ENCODE data around the gene MAN1B1. TPM values are rescaled to one million over a fixed set of nuclear protein-coding genes. Genes with fewer than 3 reads are reported as not detected.

The MAN1B1 gene
- polyA plus RNA-seq, 1 donor (not counting 4 experiments of a cell fraction or from before 2014, with no cell fraction given): 34.3 TPM

GRCh38 chr9:137065336-137065967, 21.3 kb upstream of the MAN1B1 start:
- H3K9ac ChIP-seq (ENCODE audit: control insufficient read depth, extremely low read depth, insufficient read depth, low read length): no peak overlapping the region
- no peak overlapping the region for H3K4me3 ChIP-seq (ENCODE audit: control insufficient read depth in 2 of 3, extremely low read depth in 1 of 3, insufficient read depth in 2 of 3, low read depth in 1 of 3, low read length in 3 of 3)
- TF ChIP-seq, protein P1, sequence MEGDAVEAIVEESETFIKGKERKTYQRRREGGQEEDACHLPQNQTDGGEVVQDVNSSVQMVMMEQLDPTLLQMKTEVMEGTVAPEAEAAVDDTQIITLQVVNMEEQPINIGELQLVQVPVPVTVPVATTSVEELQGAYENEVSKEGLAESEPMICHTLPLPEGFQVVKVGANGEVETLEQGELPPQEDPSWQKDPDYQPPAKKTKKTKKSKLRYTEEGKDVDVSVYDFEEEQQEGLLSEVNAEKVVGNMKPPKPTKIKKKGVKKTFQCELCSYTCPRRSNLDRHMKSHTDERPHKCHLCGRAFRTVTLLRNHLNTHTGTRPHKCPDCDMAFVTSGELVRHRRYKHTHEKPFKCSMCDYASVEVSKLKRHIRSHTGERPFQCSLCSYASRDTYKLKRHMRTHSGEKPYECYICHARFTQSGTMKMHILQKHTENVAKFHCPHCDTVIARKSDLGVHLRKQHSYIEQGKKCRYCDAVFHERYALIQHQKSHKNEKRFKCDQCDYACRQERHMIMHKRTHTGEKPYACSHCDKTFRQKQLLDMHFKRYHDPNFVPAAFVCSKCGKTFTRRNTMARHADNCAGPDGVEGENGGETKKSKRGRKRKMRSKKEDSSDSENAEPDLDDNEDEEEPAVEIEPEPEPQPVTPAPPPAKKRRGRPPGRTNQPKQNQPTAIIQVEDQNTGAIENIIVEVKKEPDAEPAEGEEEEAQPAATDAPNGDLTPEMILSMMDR (optimal IDR thresholded peaks at IDR 0.05 in 1 of 3, IDR thresholded peaks at IDR 0.05 in 1 of 3, conservative IDR thresholded peaks at IDR 0.05 in 1 of 3; ENCODE audit: extremely low read depth in 1 of 3, insufficient read depth in 2 of 3, low read length in 3 of 3): no peak
- TF ChIP-seq EZH2 (IDR thresholded peaks at IDR 0.05; ENCODE audit: low read length): no peak
- no peaks in the 10 kb centered on the region for H3K36me3 ChIP-seq (ENCODE audit: control insufficient read depth in 2 of 2, extremely low read depth in 1 of 2, insufficient read depth in 2 of 2, low read length in 2 of 2)
- H3K9me3 ChIP-seq (ENCODE audit: control insufficient read depth, low read depth, low read length): no peaks in the 10 kb centered on the region
- peaks cover 22% of the 10 kb centered on the region for H3K4me1 ChIP-seq (ENCODE audit: control insufficient read depth, extremely low read depth, insufficient read depth, low read length)
- H2AFZ ChIP-seq (ENCODE audit: control insufficient read depth, low read length): no peak overlapping the region
- H4K20me1 ChIP-seq (ENCODE audit: control insufficient read depth, extremely low read depth, insufficient read depth, low read length): no peaks in the 10 kb centered on the region
- H3K9me1 ChIP-seq (ENCODE audit: control insufficient read depth, extremely low read depth, insufficient read depth, low read length): no peaks in the 10 kb centered on the region
- dilution Hi-C loops (cut with MboI; ENCODE audit: extremely low pct_ligation_motif_present, low sequenced_read_pairs): no loop called here
- H3K4me2 ChIP-seq (ENCODE audit: control insufficient read depth, extremely low read depth, insufficient read depth, low read depth, low read length): no peak overlapping the region
- H3K27ac ChIP-seq (ENCODE audit: control insufficient read depth, insufficient read depth, low read length): no peak overlapping the region
- H3K79me2 ChIP-seq (ENCODE audit: control insufficient read depth, insufficient read depth, low read length): no peaks in the 10 kb centered on the region
- FAIRE-seq: no peak
- no peak for DNase-seq (ENCODE audit: low read depth, low spot score)
- H3K27me3 ChIP-seq (ENCODE audit: control insufficient read depth, extremely low read depth, insufficient read depth, low read length): no peaks in the 10 kb centered on the region

DNA sequence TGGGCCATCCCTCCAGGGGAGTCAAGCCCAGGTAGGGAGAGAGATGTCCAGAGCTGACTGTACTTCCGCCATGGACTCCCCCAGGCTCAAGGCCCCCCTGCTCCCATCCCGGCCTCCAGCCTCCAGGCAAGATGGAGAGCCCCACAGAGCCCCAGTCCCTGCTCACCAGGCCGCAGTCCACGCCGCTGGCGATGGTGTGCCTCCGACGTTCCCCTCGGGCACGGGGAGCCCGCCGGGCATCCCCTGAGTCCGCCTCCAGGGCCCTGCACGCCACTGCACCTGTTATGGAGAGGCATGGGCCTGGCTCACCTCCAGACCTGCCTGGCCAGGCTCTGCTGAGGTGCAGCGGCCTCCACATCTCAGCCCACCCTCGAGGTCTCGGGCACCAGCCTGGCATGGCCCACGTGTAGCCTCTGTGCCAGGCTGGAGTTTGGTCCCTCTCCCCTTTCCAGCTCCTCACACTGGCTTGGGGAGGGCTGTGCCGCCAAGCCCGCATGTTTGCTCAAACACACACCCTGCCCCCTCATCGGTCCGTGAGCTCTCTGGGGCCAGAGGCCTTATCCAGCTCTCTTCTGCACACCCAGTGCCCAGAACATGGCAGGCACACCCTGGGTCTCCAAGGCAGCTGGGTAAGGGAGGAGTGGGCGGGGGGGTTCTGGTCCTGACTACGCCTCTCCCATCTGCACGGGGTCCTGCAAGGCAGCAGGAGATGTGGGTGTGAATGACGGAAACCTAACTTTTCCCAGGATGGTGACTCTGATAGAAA, 20.5 kb upstream of the MAN1B1 start:
- dilution Hi-C loops (cut with MboI; ENCODE audit: extremely low pct_ligation_motif_present, low sequenced_read_pairs): no loop called here
- Histone ChIP-seq H3K4me2 (ENCODE audit: control insufficient read depth, extremely low read depth, insufficient read depth, low read depth, low read length) (no peak overlapping the region), H3K4me1 (ENCODE audit: control insufficient read depth, extremely low read depth, insufficient read depth, low read length) (peaks cover 22% of the 10 kb centered on the region)

More for the DNA sequence above, 20.5 kb upstream of the MAN1B1 start:
- Histone ChIP-seq H3K27ac (ENCODE audit: control insufficient read depth, insufficient read depth, low read length) (no peak overlapping the region), H3K27me3 (ENCODE audit: control insufficient read depth, extremely low read depth, insufficient read depth, low read length) (no peaks in the 10 kb centered on the region), H3K79me2 (ENCODE audit: control insufficient read depth, insufficient read depth, low read length) (no peaks in the 10 kb centered on the region), H3K9me1 (ENCODE audit: control insufficient read depth, extremely low read depth, insufficient read depth, low read length) (no peaks in the 10 kb centered on the region), H3K9ac (ENCODE audit: control insufficient read depth, extremely low read depth, insufficient read depth, low read length) (no peak overlapping the region), H4K20me1 (ENCODE audit: control insufficient read depth, extremely low read depth, insufficient read depth, low read length) (no peaks in the 10 kb centered on the region), H3K36me3 (ENCODE audit: control insufficient read depth in 2 of 2, extremely low read depth in 1 of 2, insufficient read depth in 2 of 2, low read length in 2 of 2) (no peaks in the 10 kb centered on the region), H3K4me3 (ENCODE audit: control insufficient read depth in 2 of 3, extremely low read depth in 1 of 3, insufficient read depth in 2 of 3, low read depth in 1 of 3, low read length in 3 of 3) (no peak overlapping the region), H2AFZ (ENCODE audit: control insufficient read depth, low read length) (no peak overlapping the region), H3K9me3 (ENCODE audit: control insufficient read depth, low read depth, low read length) (no peaks in the 10 kb centered on the region)
- DNase-seq (ENCODE audit: low read depth, low spot score) (no peak), FAIRE-seq (no peak)
- TF ChIP-seq EZH2 (IDR thresholded peaks at IDR 0.05; ENCODE audit: low read length): no peak
- TF ChIP-seq, protein P1 (optimal IDR thresholded peaks at IDR 0.05 in 1 of 3, IDR thresholded peaks at IDR 0.05 in 1 of 3, conservative IDR thresholded peaks at IDR 0.05 in 1 of 3; ENCODE audit: extremely low read depth in 1 of 3, insufficient read depth in 2 of 3, low read length in 3 of 3): no peak

Data from keratinocyte (primary cell).